ENCODE data around the gene CR1L.

DNA sequence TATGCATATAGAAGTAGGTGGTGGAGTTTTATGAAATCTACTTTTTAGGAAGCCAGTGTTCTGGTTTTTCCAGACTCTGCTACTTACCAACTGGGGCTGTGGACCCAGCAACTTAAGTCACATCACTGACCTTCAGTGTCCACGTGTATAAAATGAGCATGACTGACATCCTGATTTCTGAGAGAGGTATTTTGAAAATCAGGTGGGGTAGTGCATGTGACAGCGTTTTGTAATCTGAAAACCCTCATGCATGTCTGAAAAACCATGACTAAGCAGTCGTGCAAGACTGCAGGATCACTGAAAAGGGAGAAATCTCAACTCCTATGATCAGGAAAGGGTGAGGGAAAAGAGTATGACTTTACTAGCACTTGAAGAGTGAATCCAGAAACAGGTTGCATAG lies 26.1 kb downstream of the CR1L start:
- TF ChIP-seq YY1 (IDR thresholded peaks at IDR 0.05; ENCODE audit: insufficient read depth, insufficient read length) (no peak), ZNF274 (IDR thresholded peaks at IDR 0.05; ENCODE audit: low read depth, low read length) (no peak)
